Raji (cell line): ENCODE results near the gene IGFBP5.

Source experiments
- POLR2A ChIP-seq: IDR thresholded peaks from 2 replicates; pipeline ENCODE4 v1.6.1; 2011; ENCODE audit warnings: low read depth, low read length, control low read depth; ENCODE audit not compliant: insufficient read depth

IGFBP5 gene

DNA sequence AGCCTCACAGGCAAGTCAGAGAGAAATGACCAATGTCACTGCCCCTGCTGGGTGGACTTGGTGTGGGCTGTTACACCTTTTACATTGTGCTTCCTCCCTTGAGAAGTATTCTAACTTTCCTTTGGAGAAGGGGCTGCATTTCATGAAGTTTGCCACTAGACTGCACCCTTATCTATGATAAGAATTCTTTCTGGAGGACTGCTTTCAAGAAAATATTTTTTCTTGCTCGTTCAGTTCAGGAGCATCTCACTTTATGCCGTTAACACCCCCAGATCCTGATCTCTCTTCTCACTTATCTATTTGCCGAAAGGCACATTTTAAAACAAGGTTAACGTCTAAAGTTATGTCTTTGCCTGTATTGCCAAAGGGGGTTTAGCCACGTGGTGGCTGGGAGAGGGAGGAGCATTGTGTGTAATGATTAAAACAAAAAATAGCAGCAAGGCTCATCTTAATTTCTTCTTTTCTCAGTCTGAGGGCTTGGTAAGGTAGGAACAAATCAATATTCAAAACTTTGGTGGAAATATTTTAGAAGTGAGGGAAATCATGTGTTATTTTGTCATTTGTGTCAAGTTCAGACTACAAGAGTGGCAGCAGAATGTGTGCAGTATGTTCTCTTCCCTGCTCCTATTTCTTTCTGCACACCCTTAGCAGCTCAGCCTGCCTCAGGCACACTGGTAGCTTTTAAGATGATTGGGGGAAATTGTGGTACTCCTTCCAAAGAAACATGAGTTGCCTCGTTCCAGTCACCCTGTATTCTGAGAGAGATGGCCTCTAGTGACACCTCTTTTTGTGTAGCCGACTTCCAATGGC is 1.6 kb upstream of the IGFBP5 start:
- no peak for TF ChIP-seq POLR2A

- TF ChIP-seq POLR2A: no peak
Measured at GRCh38 chr2:216696321-216696720, 972 bp upstream of the IGFBP5 start.

DNA sequence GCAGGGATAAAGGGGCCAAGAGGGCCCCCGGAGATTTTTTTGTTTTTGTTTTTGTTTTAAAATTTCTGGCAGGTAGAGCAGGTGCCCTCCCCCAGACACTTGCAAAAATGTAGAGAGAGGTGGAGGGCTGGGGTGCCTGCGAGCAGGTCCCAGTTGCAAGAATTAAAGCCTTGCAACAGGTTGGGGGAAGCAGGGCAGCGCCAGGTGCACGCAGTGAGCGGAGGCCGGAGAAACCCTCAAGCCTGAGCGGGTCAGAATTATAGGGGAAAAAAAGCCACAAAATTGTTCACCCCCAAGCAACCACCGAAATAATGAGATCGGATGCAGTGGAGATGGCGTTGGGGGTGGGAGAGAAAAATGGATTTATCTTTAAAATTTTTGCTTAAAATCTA is 527 bp downstream of the IGFBP5 start:
- no peak for TF ChIP-seq POLR2A

GRCh38 chr2:216694082-216694825 is 1.1 kb downstream of the IGFBP5 start:
- TF ChIP-seq POLR2A: no peak

DNA sequence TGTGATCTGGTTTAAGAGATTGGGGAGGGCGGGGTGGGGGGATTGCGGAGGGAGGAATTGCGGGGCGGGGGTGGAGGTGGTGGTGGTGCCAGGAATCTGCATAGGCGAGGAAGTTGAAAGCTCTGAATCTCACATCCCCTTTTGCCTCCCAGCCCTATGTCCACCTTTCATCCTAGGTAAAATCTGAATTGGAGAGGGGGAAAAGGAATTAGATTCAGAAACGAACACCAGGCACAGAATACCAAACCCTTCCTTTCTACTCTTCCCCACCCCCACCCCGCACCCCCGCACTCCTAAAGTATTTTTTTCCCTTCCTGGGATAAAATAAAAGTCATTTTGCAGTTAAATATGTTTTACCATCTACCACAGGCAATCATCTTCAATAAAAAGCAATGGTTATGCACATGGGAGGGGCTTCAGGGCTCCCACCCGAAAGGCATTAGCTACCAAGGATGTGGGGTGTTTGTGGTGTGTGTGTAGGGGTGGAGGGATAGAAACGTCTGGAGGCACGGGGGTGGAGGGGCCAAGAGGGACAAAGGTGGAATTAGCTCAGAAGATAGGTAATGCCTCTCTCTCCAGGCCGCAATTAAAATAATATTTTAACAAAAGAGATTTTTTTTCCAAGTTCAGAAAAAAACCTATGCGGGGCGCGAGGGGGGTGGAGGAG is 1.8 kb downstream of the IGFBP5 start:
- no peak for TF ChIP-seq POLR2A

DNA sequence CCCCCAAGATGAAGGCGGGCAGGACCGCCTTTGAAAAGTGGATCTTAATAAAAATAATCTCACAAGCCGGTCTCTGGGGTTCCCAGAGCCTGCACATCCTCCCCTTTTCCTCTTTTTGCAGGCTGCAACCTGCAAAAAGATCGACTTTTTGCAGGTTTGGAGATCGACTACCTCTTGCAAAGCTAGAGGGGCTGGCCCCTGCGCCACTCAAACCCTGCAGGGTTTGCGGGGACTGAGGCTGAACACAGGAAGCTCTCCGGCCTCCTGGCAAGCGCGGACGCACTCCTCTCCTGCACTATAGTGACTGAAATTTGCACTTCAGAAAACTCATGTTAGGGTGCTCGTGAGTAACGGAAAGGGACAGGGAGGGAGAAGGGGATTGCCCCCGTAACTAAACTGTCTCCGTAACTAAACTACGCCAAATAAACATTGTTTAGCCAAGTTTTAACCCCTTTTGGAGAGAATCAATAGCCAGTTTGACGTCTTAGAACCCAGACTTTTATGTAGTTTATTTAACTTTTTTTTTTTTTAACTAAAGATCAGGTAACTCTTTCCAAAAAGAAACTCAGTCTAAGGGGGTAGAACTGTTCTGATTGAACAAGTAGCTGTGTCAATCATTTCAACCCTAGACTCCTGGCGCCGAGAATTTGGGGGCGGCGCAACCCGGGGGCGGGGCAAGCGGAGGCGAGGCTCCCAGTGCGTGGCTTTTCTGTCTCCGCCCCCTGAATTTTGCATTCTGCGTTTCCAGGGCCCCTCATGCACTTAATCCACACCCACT is 2.5 kb downstream of the IGFBP5 start:
- TF ChIP-seq POLR2A: no peak

DNA sequence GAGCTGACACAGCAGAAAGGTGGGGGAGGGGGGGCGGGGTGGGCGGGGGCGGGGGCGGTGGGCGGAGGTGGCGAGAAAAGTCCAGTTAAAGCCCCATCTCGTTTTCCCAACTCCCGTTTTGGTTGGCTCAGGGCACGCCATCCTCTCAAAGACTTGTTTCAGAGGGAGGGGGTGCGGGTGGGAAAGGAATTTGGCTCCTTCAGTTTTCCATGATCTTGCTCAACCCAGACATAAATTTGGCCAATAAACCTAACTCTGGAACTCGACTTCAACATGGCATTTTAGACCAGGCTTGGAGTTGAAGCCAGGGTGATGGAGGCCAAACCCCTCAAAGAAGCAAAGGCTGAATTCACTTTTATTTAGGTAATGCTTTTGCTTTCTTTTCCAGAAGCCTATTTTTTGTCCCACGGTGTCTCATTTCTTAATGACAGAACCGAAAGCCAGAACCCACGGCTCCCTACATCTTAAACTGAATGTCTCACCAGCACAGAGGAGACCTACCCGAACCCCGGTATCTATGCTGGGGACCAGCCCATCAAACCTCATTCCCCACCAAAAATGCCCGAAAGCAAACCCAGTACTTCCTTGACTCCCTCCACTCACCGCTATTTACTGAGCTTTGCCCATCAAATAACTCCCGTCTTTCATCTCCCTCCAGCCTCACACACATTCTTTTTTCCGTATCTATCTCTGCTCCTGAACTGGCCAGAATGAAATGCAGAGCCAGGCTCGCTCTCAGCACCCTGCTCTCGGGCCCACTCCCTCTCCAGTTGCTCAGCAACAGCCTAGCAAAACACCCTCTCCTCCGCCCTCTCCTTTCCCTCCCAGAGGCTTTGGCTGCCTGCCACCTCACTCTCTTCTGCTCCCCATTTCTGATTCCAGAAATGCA is 4.3 kb downstream of the IGFBP5 start:
- TF ChIP-seq POLR2A: no peak

DNA sequence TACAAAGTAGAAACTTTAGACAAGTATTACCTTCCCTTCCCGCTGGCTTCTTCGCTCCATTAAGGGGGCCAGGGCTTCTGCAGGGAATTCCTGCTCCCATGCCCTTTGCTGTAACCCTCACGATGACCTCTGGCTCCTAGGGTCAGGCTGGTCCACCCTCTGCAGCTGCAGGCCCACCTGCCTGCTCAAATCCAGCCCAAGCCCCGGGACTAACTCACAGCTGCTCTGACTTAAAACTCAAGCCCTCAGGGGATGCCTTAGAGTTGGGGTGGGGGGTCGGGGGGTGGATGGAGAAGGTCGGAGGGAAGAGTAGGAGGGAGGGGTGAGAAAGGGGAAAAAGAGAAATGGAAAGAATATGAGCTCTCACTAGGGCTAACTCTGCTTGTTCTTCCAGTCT is 4.9 kb downstream of the IGFBP5 start:
- no peak for TF ChIP-seq POLR2A

- no peak for TF ChIP-seq POLR2A
Measured at GRCh38 chr2:216689397-216689796, 6.0 kb downstream of the IGFBP5 start.

GRCh38 chr2:216688731-216689340 is 6.5 kb downstream of the IGFBP5 start:
- TF ChIP-seq POLR2A: no peak

GRCh38 chr2:216687646-216688045 is 7.7 kb downstream of the IGFBP5 start:
- no peak for TF ChIP-seq POLR2A

DNA sequence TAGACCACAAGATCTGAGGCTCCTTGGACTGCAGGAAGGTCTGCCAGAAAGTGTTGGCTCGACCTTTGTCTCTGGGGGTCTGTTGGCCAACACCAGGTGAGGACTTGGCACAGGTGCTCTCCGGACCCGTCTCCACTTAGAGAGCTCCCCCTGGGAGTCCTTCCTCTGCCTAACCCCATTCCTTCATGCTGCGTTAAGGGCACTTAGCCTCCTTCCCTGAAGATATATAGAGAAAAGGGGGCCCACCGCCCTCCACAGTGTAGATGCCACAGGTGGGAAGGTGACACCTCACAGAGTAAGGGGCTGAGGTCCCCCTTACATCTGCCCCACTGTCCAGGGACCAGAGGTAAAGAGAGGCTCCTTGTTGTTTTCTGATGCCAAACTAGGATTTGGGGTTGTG is 8.2 kb downstream of the IGFBP5 start:
- no peak for TF ChIP-seq POLR2A

- no peak for TF ChIP-seq POLR2A
Measured at GRCh38 chr2:216685327-216685875, 9.9 kb downstream of the IGFBP5 start.
